ENCODE measurements around the gene POU2AF1.
"Not testable (repeated sequence)": the region's sequence is repeated elsewhere in the genome, so short reads cannot be mapped to it uniquely, and the experiment has no call there.

The POU2AF1 gene

DNA sequence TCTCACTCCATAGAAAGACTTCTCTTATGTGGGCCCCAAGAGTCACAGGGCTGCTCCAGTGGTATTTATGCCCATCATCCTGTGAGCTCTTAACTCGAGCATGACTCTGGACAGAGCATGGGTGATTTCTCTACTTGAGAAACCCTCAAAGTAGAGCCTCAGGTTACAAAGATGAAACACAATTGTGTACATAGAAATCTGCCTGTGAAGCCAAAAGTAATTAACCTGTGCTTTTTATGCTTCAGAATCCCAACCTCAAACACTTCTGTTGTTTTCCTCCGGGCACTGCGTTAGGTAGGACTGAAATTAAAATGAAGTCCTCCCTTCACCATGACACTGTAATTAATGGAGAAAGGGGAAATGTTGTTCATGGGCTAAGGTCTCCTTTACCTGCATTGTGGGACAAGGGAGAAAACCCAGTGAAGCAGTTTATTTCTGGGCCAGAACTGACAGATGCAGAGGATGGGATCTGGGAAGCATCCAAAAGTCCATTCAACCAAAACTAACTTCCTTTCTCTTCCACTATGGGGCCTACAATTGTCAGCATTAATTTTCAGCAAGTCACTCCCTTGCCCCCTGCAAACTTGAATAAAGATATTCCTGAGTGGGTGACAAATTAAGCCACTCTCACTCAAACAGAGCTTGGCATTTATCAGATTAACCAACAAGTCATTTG lies 24.1 kb upstream of the POU2AF1 start:
- Histone ChIP-seq H2AFZ (no peak overlapping the region), H3K4me2 (ENCODE audit: low read length) (no peak overlapping the region), H3K9me3 (ENCODE audit: control insufficient read depth, low read length) (no peaks in the 10 kb centered on the region), H3K4me1 (no peaks in the 10 kb centered on the region), H3K27ac (no peak overlapping the region), H3K9ac (no peak overlapping the region), H3K36me3 (ENCODE audit: control insufficient read depth, insufficient read depth, low read length) (no peaks in the 10 kb centered on the region), H3K27me3 (ENCODE audit: control insufficient read depth, insufficient read depth, low read length) (no peaks in the 10 kb centered on the region), H3K79me2 (no peaks in the 10 kb centered on the region), H3K4me3 (ENCODE audit: low read depth, low read length) (no peak overlapping the region)
- TF ChIP-seq, protein P1, sequence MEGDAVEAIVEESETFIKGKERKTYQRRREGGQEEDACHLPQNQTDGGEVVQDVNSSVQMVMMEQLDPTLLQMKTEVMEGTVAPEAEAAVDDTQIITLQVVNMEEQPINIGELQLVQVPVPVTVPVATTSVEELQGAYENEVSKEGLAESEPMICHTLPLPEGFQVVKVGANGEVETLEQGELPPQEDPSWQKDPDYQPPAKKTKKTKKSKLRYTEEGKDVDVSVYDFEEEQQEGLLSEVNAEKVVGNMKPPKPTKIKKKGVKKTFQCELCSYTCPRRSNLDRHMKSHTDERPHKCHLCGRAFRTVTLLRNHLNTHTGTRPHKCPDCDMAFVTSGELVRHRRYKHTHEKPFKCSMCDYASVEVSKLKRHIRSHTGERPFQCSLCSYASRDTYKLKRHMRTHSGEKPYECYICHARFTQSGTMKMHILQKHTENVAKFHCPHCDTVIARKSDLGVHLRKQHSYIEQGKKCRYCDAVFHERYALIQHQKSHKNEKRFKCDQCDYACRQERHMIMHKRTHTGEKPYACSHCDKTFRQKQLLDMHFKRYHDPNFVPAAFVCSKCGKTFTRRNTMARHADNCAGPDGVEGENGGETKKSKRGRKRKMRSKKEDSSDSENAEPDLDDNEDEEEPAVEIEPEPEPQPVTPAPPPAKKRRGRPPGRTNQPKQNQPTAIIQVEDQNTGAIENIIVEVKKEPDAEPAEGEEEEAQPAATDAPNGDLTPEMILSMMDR (IDR thresholded peaks at IDR 0.05), result no peak

DNA sequence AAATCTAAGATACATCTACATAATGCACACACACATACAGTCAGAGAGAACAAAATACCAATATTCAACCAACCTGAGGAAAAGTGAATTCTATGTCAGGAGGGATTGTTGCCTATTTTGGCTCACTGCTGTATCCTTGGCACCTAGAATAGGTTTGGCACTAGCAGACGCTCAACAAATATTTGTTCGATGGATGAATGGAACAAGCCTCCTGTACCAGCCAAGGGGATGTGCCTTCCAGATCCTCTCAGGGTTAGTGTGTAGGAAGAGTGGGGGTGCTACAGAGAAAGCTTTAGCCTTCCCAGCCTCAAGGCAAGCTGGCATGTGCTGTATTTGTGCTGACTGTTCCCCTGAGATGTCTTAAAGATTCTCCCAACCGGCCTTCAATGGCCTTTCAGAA lies 23.3 kb upstream of the POU2AF1 start:
- TF ChIP-seq, protein P1 (IDR thresholded peaks at IDR 0.05), result no peak
- no peaks in the 10 kb centered on the region for H3K9me3 ChIP-seq (ENCODE audit: control insufficient read depth, low read length)
- H3K4me2 ChIP-seq (ENCODE audit: low read length), result no peak overlapping the region
- no peak overlapping the region for H3K9ac ChIP-seq
- no peaks in the 10 kb centered on the region for H3K4me1 ChIP-seq
- no peaks in the 10 kb centered on the region for H3K79me2 ChIP-seq
- no peak overlapping the region for H2AFZ ChIP-seq
- H3K27me3 ChIP-seq (ENCODE audit: control insufficient read depth, insufficient read depth, low read length), result no peaks in the 10 kb centered on the region
- H3K36me3 ChIP-seq (ENCODE audit: control insufficient read depth, insufficient read depth, low read length), result no peaks in the 10 kb centered on the region
- no peak overlapping the region for H3K27ac ChIP-seq
- H3K4me3 ChIP-seq (ENCODE audit: low read depth, low read length), result no peak overlapping the region

DNA sequence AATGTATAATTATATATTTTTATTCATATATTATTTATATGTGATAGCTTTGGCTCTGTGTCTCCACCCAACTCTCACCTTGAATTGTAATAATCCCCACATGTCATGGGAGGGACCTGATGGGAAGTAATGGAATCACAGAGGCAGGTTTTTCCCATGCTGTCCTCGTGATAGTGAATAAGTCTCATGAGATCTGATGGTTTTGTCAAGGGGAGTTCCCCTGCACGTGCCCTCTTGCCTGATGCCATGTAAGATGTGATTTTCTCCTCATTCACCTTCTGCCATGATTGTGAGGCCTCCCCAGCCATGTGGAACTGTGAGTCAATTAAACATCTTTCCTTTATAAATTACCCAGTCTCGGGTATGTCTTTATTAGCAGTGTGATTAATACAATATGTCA lies 22.9 kb upstream of the POU2AF1 start:
- H3K4me1 ChIP-seq; H3K36me3 ChIP-seq (ENCODE audit: control insufficient read depth, insufficient read depth, low read length); H3K27ac ChIP-seq; H2AFZ ChIP-seq; H3K9ac ChIP-seq; H3K4me2 ChIP-seq (ENCODE audit: low read length); H3K4me3 ChIP-seq (ENCODE audit: low read depth, low read length); H3K79me2 ChIP-seq; H3K27me3 ChIP-seq (ENCODE audit: control insufficient read depth, insufficient read depth, low read length); H3K9me3 ChIP-seq (ENCODE audit: control insufficient read depth, low read length): not testable (repeated sequence)

DNA sequence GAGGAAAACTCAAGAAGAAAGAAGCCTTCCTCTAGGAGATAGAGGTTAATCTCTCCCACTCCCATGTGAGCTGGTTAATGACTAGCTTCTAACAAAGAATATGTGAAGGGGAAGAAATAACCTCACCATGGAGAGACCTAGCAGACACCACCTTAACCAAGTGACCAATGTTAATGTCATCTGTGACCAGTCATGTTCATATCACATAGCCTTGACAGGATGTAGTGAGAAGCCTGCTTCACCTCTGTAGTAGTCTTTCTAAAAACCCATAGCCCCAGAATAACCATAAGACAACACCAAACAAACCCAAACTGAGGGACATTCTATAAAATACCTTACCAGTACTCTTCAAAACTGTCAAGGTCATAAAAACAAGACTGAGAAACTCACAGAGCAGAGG lies 21.5 kb upstream of the POU2AF1 start:
- TF ChIP-seq, protein P1 (IDR thresholded peaks at IDR 0.05), result no peak
- Histone ChIP-seq H3K9me3 (ENCODE audit: control insufficient read depth, low read length) (no peaks in the 10 kb centered on the region), H2AFZ (no peak overlapping the region), H3K4me3 (ENCODE audit: low read depth, low read length) (no peak overlapping the region), H3K36me3 (ENCODE audit: control insufficient read depth, insufficient read depth, low read length) (no peaks in the 10 kb centered on the region), H3K79me2 (no peaks in the 10 kb centered on the region), H3K27ac (no peak overlapping the region), H3K9ac (no peak overlapping the region), H3K27me3 (ENCODE audit: control insufficient read depth, insufficient read depth, low read length) (no peaks in the 10 kb centered on the region), H3K4me2 (ENCODE audit: low read length) (no peak overlapping the region), H3K4me1 (no peaks in the 10 kb centered on the region)

DNA sequence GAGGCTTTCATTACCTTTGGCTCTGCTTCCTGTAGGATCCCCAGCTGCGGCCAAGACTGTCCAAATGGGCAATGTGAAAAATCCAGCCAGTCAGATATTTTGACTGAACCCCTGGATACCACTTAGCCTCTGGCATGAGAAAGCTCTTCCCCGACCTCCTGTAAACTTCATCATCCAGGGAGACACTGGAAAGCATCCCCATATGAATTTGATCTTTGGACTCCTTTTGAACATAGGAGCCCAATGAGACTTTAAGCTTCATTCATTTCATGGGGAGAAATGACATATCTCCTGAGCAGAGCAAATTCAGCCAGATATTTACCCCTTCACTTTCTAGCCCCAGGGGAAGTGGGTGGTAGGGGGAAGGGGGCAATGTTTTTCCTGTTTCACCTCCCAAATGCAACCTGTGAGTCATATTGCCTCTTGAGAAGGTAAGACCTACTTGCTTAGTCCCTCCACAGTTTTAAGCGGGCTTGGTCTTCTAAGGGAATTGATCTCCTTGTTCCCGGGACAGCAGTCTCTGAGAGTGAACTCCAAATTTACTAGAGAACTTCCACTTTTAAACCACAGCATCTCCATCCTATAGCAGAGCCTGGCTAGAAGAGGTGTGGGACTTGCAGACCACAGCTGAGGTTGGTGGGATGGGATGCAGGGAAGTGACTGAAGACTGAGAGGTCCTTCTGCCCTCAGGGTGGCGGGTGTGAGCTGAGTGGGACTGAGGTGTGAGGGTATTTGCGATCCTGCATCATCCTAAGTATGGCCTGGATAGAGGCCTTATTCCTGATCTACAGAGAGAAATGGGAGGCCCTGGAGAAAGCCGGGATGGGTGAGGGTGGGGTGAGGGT lies 20.3 kb upstream of the POU2AF1 start:
- H3K9me3 ChIP-seq (ENCODE audit: control insufficient read depth, low read length), result no peaks in the 10 kb centered on the region
- no peak overlapping the region for H3K9ac ChIP-seq
- H3K4me2 ChIP-seq (ENCODE audit: low read length), result no peak overlapping the region
- no peaks in the 10 kb centered on the region for H3K79me2 ChIP-seq
- H2AFZ ChIP-seq, result no peak overlapping the region
- H3K4me1 ChIP-seq, result no peaks in the 10 kb centered on the region
- no peaks in the 10 kb centered on the region for H3K27me3 ChIP-seq (ENCODE audit: control insufficient read depth, insufficient read depth, low read length)
- no peak overlapping the region for H3K27ac ChIP-seq
- no peak overlapping the region for H3K4me3 ChIP-seq (ENCODE audit: low read depth, low read length)
- H3K36me3 ChIP-seq (ENCODE audit: control insufficient read depth, insufficient read depth, low read length), result no peaks in the 10 kb centered on the region
- TF ChIP-seq, protein P1 (IDR thresholded peaks at IDR 0.05), result no peak
